Left ventricle myocardium inferior (tissue), 1 donor: ENCODE data around the gene CACNA1C. TPM values are rescaled to one million over a fixed set of nuclear protein-coding genes. Genes with fewer than 3 reads are reported as not detected.
A peak's percentile ranks its signal among the peaks of the same experiment; 100 is the strongest.

Experiments used
- DNase-seq: peaks from one replicate; pipeline ENCODE4 v3.0.0-alpha.2; 2020
- H3K27ac ChIP-seq: fragments of 200-600 bp; replicated peaks from 2 replicates; pipeline ENCODE4 v1.8.0; 2021
- H3K27me3 ChIP-seq: fragments of 200-600 bp; 2 replicates; pipeline ENCODE4 v1.8.0; 2021; ENCODE audit warnings: low read depth
- H3K36me3 ChIP-seq: fragments of 200-600 bp; 2 replicates; pipeline ENCODE4 v1.8.0; 2021
- H3K4me1 ChIP-seq: fragments of 200-600 bp; 2 replicates; pipeline ENCODE4 v1.8.0; 2021
- H3K4me3 ChIP-seq: fragments of 200-600 bp; 2 replicates; pipeline ENCODE4 v1.8.0; 2021; ENCODE audit warnings: mild to moderate bottlenecking, moderate library complexity
- H3K9me3 ChIP-seq: fragments of 200-600 bp; replicated peaks from 2 replicates; pipeline ENCODE4 v1.8.0; 2021
- intact Hi-C: fragments of 100-400 bp; cut with micrococcal nuclease; formaldehyde crosslinking; loops from one replicate; pipeline ENCODE4 v1.11.0; 2022
- total RNA-seq: library from RNA; stranded (reverse); fragmentation: NEBNext Ultra II Directional; extraction: Animal tissue kit (Norgen Biotek cat#: 25700); gene quantifications from one replicate; pipeline ENCODE4 v1.2.1, GENCODE V29; 2021
- TF ChIP-seq, protein P1 (sequence below): fragments of 200-600 bp; IDR thresholded peaks from 2 replicates; pipeline ENCODE4 v1.8.0; 2021; ENCODE audit warnings: antibody characterized with exemption, mild to moderate bottlenecking, borderline replicate concordance
- donor health status: DM: no; HTN: yes; CAD: no; lungs with severe emphysema.

Gene CACNA1C
- total RNA-seq, 1 donor from 2014 or later: 137 TPM

DNA sequence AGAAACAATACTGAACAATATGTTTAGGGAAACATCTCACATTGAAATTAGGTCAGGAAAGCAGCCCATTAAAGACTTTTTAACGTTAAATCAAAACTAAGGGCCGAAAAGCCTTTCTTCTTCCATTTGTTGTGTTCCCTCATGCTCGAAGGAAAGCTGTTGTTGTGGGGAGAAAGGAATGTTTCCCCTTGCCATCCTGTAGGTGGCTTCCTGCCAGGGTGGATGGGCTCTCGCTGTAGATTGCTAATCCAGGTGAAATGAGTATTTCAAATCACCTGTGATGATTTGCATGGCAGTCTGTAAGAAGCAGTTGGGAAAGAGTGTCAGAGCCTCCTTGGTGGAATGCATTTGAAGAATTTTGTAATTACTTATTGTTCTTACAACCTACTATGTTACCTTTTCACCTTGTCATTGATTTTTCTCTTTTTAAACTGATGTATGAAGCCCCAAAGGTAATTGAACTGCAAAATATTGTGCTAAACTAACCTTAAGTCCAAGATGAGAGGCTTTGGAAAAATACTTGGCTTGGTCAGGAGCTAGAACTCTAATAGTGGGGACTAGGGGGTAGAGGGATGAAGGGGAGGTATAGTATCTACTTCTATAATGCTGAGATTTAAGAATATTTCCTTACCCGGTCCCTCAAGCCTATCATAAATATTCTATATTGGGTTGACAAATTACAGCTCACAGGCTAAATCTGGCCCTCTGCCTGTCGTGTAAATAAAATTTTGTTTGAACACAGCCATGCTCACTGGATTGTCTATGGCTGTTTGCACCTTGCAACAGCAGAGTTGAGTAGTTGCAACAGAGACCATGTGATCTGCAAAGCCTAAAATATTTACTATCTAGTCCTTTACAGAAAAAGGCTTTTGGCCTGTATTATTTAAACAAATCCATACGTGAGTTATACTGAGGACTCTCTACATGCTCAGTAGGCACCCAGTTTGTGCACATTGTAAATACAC, 40.9 kb upstream of the CACNA1C start:
- Histone ChIP-seq H3K36me3 (no peaks in the 10 kb centered on the region), H3K27ac (peak overlapping the region; percentile 77), H3K27me3 (no peaks in the 10 kb centered on the region), H3K4me3 (no peak overlapping the region), H3K4me1 (peaks cover 97% of the 10 kb centered on the region), H3K9me3 (no peaks in the 10 kb centered on the region)
- intact Hi-C loops: no loop called here
- TF ChIP-seq, protein P1, sequence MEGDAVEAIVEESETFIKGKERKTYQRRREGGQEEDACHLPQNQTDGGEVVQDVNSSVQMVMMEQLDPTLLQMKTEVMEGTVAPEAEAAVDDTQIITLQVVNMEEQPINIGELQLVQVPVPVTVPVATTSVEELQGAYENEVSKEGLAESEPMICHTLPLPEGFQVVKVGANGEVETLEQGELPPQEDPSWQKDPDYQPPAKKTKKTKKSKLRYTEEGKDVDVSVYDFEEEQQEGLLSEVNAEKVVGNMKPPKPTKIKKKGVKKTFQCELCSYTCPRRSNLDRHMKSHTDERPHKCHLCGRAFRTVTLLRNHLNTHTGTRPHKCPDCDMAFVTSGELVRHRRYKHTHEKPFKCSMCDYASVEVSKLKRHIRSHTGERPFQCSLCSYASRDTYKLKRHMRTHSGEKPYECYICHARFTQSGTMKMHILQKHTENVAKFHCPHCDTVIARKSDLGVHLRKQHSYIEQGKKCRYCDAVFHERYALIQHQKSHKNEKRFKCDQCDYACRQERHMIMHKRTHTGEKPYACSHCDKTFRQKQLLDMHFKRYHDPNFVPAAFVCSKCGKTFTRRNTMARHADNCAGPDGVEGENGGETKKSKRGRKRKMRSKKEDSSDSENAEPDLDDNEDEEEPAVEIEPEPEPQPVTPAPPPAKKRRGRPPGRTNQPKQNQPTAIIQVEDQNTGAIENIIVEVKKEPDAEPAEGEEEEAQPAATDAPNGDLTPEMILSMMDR: no peak
- DNase-seq: no peak

DNA sequence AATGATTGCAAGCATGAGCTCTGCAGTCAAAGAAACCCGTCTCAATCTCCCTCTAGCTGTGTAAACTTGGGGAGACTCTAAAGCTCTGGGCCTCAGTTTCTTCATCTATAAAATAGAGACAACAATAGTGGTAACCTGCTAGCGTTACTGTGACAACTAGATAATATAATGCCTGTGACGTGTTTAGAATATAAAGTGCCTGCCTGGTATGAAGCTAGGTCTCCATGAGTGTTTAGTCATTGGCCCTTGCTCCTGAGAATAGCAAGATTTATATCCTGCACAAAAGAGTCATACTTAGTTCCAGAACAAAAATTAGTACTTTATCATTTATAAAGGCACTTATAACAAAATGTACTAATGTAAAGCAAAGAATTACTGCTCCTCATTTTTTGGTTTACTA, 39.7 kb upstream of the CACNA1C start:
- TF ChIP-seq, protein P1: no peak
- Histone ChIP-seq H3K4me1 (peaks cover 97% of the 10 kb centered on the region), H3K27ac (peak overlapping the region; percentile 77), H3K27me3 (no peaks in the 10 kb centered on the region), H3K4me3 (peak overlapping the region; percentile 12), H3K9me3 (no peaks in the 10 kb centered on the region), H3K36me3 (no peaks in the 10 kb centered on the region)
- intact Hi-C loops: no loop called here
- no peak for DNase-seq

DNA sequence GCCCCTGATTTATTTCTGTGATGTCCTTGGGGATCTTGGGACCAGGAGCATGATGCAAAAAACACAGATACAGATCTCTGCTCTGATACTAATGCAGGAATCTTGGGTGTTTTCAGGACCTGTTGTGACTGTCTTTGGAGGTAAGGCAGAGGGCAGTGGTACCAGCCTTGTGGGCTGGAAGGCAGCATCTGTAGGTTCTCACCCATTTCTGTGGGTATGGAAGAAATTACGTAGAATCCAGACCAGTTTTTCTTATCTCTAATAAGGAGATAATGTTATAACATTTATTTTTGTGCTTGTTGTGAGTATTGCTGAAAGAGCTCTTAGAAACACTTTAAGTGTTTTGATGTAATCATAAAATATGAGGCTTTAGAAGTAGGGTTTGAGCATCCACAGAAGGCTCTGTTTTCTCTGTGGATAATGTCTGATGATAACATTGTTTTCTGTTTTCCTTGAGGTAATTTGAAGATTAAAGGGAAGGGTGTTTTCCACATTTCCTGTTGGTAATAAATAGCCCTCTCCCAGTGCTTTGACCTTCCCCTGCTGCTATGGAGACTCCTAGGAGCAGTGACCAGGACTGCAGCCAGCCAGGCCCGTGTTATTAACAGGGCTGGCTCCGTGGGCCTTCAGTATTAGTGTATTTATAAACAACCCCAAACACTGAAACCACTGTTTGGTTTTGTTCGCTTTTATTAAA, 39.1 kb upstream of the CACNA1C start:
- H3K9me3 ChIP-seq: no peaks in the 10 kb centered on the region
- peak overlapping the region; percentile 77 for H3K27ac ChIP-seq
- no peaks in the 10 kb centered on the region for H3K27me3 ChIP-seq
- H3K4me3 ChIP-seq: peak overlapping the region; percentile 14
- TF ChIP-seq, protein P1: no peak
- peak; percentile 45 for DNase-seq
- H3K36me3 ChIP-seq: no peaks in the 10 kb centered on the region
- intact Hi-C loops: no loop called here
- H3K4me1 ChIP-seq: peaks cover 97% of the 10 kb centered on the region

DNA sequence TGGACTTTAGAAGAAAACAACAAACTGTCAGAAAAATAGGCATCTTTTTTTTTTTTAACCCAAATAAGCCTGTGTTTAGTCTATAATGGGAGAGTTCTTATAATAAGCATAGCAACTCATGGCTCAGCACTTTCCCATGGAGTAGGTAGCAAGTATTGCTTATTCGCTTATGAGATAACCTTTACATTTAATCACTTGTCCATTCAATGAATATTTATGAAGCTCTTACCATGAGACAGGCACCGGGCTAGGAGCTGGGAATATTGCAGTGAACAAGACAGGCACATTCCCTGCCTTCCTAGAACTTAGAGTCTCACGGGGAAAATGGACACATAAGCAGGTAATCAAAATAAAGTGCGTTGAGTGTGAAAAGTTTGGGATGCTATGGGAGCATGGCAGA, 38.6 kb upstream of the CACNA1C start:
- TF ChIP-seq, protein P1: no peak
- H3K4me3 ChIP-seq: peak overlapping the region; percentile 14
- intact Hi-C loops: no loop called here
- H3K9me3 ChIP-seq: no peaks in the 10 kb centered on the region
- H3K27ac ChIP-seq: peak overlapping the region; percentile 77
- H3K4me1 ChIP-seq: peaks cover 97% of the 10 kb centered on the region
- H3K27me3 ChIP-seq: no peaks in the 10 kb centered on the region
- no peaks in the 10 kb centered on the region for H3K36me3 ChIP-seq
- no peak for DNase-seq

DNA sequence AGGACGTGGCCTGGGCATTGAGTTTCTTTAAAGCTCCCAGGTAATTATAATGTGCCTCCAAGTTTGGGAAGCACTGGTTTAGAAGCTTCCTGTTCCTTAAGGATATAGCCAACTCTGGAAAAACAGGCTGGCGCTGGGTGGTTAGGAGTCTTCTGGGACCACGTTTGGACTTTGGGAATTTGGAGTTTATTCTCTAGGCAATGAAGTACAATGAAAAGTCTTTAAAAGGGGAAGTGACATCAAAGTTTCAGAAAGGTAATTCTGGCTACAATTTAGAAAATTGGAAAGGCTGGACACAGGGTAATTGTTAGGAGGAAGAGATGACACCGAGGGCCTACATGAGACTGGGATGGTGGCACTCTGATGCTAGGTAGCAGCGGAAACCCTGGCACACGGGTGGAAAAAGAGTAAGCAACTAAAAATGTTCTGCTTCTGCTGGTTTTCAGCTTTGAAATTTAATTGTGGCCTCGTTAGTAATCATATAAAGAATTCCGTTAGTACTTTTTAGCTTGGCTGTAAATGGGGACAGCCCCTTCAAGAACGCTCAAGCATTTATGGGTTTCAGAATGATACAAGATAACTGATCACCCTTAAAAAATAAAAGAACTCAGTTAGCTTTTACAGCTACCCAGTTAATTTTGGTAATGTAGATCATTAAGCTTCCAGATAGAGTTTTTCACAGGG, 35.8 kb upstream of the CACNA1C start:
- Histone ChIP-seq H3K4me3 (no peak overlapping the region), H3K27me3 (no peaks in the 10 kb centered on the region), H3K36me3 (peaks cover under 1% of the 10 kb centered on the region), H3K27ac (peak overlapping the region; percentile 44), H3K4me1 (peaks cover 96% of the 10 kb centered on the region), H3K9me3 (no peaks in the 10 kb centered on the region)
- TF ChIP-seq, protein P1: no peak
- intact Hi-C loops: no loop called here
- DNase-seq: no peak
